Endometrial microvascular endothelial cells (primary cell): ENCODE data around the gene IGFBP2. TPM values are rescaled to one million over a fixed set of nuclear protein-coding genes. Genes with fewer than 3 reads are reported as not detected.

Experiments
- total RNA-seq: library from RNA; depleted of rRNA; stranded (reverse); fragments of >200 nt; gene quantifications from one replicate; pipeline ENCODE4 v1.2.3, GENCODE V29; 2015; ENCODE audit errors: inconsistent ontology term

Gene IGFBP2
- total RNA-seq, 1 donor from 2014 or later = 97.8 TPM

Other genes starting within 250 kb of the IGFBP2 start
- gene SMARCAL1, start 220.9 kb upstream of the IGFBP2 start, total RNA-seq = 24.0 TPM
- 1,298 TPM for gene RPL37A, start 134.6 kb upstream of the IGFBP2 start, total RNA-seq
- 0.37 TPM for gene IGFBP5, start 62.1 kb downstream of the IGFBP2 start, total RNA-seq
- not detected for gene TNP1, start 226.6 kb downstream of the IGFBP2 start, total RNA-seq